ENCODE results near the gene LRRC37A2.
"Not testable (repeated sequence)": the region's sequence is repeated elsewhere in the genome, so short reads cannot be mapped to it uniquely, and the experiment has no call there.

- TF ChIP-seq CTCF (IDR thresholded peaks at IDR 0.05 in 4 of 5, conservative IDR thresholded peaks at IDR 0.05 in 1 of 5); POLR2A (IDR thresholded peaks at IDR 0.05): not testable (repeated sequence)
These were observed 20.2 kb upstream of the LRRC37A2 start for GRCh38 chr17:46492021-46492420.
